Measurements from ENCODE around the gene GNG12. TPM values are rescaled to one million over a fixed set of nuclear protein-coding genes. Genes with fewer than 3 reads are reported as not detected.

GNG12 gene
- total and polyA plus RNA-seq, 9 of the 15 experiments (the other 6 are each of a cell fraction or from before 2014, with no cell fraction given) = 2.6 to 6.0 (median 4.1) TPM

- TF ChIP-seq ZSCAN32 (CRISPR knock-in tag; IDR thresholded peaks at IDR 0.05) (no peak), REST (IDR thresholded peaks at IDR 0.05; ENCODE audit: borderline replicate concordance) (peak; percentile 26; the same call in 1 of the 2 replicates), REST (CRISPR knock-in tag; IDR thresholded peaks at IDR 0.05; ENCODE audit: low read depth) (no peak), PHTF2 (CRISPR knock-in tag; IDR thresholded peaks at IDR 0.05) (0 out of 2 replicates have a peak, but pooled peaks have one; percentile 18), ZNF583 (CRISPR knock-in tag; IDR thresholded peaks at IDR 0.05) (no peak), CHD4 (IDR thresholded peaks at IDR 0.05; ENCODE audit: insufficient read depth, insufficient replicate concordance, low read depth, low read length, poor library complexity, severe bottlenecking) (no peak), CREM (IDR thresholded peaks at IDR 0.05; ENCODE audit: low read depth) (0 out of 2 replicates have a peak, but pooled peaks have one; percentile 8), HNRNPUL1 (IDR thresholded peaks at IDR 0.05; ENCODE audit: low read length) (no peak), MBD2 (IDR thresholded peaks at IDR 0.05; ENCODE audit: borderline replicate concordance, low read depth) (no peak), TEAD1 (CRISPR knock-in tag; IDR thresholded peaks at IDR 0.05) (no peak; a peak in 1 of 4 replicates), POLR2G (IDR thresholded peaks at IDR 0.05; ENCODE audit: low read depth, low read length) (peak; percentile 52), SAFB2 (IDR thresholded peaks at IDR 0.05; ENCODE audit: borderline replicate concordance, low read depth, low read length, severe bottlenecking) (no peak), SNRNP70 (optimal IDR thresholded peaks at IDR 0.05; ENCODE audit: low read depth, low read length) (no peak), POLR2A (conservative IDR thresholded peaks at IDR 0.05) (peak; percentile 36; the same call in 1 of the 2 replicates), RBM22 (IDR thresholded peaks at IDR 0.05; ENCODE audit: low read depth, low read length, poor library complexity, severe bottlenecking) (no peak), ZNF639 (CRISPR knock-in tag; conservative IDR thresholded peaks at IDR 0.05 in 1 of 2, IDR thresholded peaks at IDR 0.05 in 1 of 2) (0 out of 4 replicates have a peak, but pooled peaks of 1 of the 2 experiments have one; percentile 18), POLR2B (IDR thresholded peaks at IDR 0.05; ENCODE audit: low read depth, partially characterized antibody) (peak; percentile 64)
- TF ChIP-seq, protein P1, sequence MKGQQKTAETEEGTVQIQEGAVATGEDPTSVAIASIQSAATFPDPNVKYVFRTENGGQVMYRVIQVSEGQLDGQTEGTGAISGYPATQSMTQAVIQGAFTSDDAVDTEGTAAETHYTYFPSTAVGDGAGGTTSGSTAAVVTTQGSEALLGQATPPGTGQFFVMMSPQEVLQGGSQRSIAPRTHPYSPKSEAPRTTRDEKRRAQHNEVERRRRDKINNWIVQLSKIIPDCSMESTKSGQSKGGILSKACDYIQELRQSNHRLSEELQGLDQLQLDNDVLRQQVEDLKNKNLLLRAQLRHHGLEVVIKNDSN (CRISPR knock-in tag; IDR thresholded peaks at IDR 0.05) = no peak
These were observed 143.8 kb downstream of the GNG12 start (continued) for GRCh38 chr1:67689267-67690017.

Measured in K562 (cell line).